Suprapubic skin (tissue), 4 donors: ENCODE data around the gene RUFY1.

Source experiments
- CTCF ChIP-seq, 2 donors: fragments of 200-600 bp in 1 of 2; fragments of 450-650 bp in 1 of 2; sonication (generic) in 1 of 2; IDR thresholded peaks; one replicate each; pipeline ENCODE4 v1.5.1; 2016 to 2019; ENCODE audit warnings: antibody characterized with exemption in 2 of 2, mild to moderate bottlenecking in 1 of 2, moderate library complexity in 1 of 2
- EP300 ChIP-seq: sonication (generic); formaldehyde crosslinking; IDR thresholded peaks from one replicate; pipeline ENCODE4 v1.6.1; 2017; ENCODE audit warnings: antibody characterized with exemption
- POLR2AphosphoS5 ChIP-seq, 3 donors: sonication (generic); formaldehyde crosslinking; IDR thresholded peaks; one replicate each; pipeline ENCODE4 v1.6.1; 2017; ENCODE audit warnings: antibody characterized with exemption in 3 of 3

GRCh38 chr5:179599566-179599965 is 49.2 kb downstream of the RUFY1 start:
- TF ChIP-seq POLR2AphosphoS5 (IDR thresholded peaks at IDR 0.05) (no peak), EP300 (no peak), CTCF (IDR thresholded peaks at IDR 0.05) (no peak)
